ENCODE measurements around the gene SLC25A1.

DNA sequence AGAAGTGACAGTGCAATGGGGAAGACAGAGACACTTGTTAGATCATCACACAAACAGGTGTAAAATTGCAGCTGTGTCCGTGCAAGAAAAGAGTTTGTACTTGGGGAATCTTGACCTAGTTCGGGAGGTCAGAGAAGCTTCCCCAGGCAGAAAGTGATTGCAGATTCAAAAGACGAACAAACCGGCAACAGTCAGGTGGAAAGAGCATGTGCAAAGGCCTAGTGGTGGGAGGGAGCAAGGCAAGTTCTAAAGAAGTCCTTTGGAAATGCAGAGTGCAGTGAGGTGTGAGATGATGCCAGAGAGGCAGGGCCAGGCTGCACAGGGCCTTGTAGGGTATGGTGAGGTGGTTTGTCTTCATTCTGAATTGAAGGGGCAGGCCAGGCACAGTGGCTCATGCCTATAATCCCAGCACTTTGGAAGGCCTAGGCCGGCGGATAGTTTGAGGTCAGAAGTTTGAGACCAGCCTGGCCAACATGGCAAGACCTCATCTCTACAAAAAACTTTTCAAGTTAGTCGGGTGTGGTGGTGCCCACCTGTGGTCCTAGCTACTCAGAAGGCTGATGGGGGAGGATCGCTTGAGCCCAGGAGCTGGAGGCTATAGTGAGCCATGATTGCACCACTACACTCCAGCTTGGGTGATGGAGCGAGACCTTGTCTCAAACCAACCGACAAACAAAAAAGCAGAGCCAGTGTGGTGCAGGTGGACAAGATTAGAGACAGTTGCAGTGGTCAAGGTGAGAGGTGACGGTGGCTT is 32.1 kb downstream of the SLC25A1 start:
- no peak for TF ChIP-seq POLR2A (IDR thresholded peaks at IDR 0.05)
- TF ChIP-seq, protein P1, sequence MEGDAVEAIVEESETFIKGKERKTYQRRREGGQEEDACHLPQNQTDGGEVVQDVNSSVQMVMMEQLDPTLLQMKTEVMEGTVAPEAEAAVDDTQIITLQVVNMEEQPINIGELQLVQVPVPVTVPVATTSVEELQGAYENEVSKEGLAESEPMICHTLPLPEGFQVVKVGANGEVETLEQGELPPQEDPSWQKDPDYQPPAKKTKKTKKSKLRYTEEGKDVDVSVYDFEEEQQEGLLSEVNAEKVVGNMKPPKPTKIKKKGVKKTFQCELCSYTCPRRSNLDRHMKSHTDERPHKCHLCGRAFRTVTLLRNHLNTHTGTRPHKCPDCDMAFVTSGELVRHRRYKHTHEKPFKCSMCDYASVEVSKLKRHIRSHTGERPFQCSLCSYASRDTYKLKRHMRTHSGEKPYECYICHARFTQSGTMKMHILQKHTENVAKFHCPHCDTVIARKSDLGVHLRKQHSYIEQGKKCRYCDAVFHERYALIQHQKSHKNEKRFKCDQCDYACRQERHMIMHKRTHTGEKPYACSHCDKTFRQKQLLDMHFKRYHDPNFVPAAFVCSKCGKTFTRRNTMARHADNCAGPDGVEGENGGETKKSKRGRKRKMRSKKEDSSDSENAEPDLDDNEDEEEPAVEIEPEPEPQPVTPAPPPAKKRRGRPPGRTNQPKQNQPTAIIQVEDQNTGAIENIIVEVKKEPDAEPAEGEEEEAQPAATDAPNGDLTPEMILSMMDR (IDR thresholded peaks at IDR 0.05) = no peak

Measured in suprapubic skin (tissue), 3 donors.